GM12872 (cell line): ENCODE results near the gene AIRE.
A peak's percentile ranks its signal among the peaks of the same experiment; 100 is the strongest.

Source experiments
- TF ChIP-seq, protein P1 (sequence below): IDR thresholded peaks from 3 replicates; pipeline ENCODE4 v1.5.1; 2011; ENCODE audit warnings: low read depth, mild to moderate bottlenecking, low read length, moderate library complexity; ENCODE audit not compliant: insufficient read depth

The AIRE gene

DNA sequence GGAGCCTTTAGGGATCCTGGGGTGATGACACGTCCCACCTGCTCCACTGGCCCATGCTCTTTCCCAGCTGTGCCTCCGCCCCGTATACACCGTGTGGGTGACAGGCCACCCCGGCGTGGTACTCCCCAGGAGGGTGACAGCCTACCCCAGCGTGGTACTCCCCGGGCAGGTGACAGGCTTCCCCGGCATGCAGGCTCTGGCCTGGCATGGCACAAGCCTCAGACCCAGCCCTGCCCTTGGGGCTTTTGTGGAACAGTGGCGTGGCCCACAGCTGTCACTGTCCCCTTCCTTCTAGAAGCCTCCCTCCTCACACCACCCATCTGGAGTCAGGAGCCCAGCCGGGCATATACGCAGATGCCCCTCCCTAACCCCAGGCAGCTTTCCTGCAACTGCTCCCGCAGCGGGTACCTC is 9.5 kb downstream of the AIRE start:
- TF ChIP-seq, protein P1, sequence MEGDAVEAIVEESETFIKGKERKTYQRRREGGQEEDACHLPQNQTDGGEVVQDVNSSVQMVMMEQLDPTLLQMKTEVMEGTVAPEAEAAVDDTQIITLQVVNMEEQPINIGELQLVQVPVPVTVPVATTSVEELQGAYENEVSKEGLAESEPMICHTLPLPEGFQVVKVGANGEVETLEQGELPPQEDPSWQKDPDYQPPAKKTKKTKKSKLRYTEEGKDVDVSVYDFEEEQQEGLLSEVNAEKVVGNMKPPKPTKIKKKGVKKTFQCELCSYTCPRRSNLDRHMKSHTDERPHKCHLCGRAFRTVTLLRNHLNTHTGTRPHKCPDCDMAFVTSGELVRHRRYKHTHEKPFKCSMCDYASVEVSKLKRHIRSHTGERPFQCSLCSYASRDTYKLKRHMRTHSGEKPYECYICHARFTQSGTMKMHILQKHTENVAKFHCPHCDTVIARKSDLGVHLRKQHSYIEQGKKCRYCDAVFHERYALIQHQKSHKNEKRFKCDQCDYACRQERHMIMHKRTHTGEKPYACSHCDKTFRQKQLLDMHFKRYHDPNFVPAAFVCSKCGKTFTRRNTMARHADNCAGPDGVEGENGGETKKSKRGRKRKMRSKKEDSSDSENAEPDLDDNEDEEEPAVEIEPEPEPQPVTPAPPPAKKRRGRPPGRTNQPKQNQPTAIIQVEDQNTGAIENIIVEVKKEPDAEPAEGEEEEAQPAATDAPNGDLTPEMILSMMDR: no peak

DNA sequence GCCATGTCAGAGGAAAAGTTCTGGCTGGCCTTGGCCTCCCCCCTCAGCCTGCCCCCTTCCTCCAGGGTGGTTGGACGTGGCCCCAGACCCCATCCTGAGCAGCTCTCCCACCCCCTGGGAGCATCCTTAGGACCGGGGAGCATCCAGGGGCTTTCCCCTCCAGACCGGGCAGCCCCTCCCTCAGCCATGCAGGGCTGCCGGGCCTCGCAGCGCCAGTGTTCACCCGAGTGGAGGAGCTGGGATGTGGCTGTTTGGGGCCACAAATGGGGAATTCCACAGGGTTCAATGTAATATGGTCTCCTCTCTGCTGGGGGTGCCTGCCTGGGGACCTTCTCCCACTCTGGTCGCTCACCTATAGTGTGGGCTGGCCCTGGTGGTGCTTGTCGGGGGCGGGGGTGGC is 10.0 kb downstream of the AIRE start:
- TF ChIP-seq, protein P1: no peak

DNA sequence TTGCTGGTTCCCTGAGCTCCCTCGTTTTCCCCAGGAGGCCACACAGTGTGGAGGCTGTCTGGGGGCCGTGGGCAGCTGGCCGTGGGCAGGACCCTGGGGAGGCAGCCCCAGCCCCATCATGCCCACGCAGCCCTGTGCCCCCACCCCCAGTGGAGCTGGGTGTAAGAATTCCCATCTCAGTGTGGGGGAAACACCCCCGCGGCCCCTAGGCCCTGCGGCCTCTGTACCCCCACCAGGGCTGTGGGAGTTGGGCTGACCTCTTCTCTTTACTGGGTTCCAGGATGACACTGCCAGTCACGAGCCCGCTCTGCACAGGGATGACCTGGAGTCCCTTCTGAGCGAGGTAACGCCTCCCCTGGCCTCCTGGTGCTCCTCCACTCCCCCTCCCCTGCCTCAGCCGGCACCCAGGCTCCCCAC is 10.4 kb downstream of the AIRE start:
- TF ChIP-seq, protein P1: no peak

DNA sequence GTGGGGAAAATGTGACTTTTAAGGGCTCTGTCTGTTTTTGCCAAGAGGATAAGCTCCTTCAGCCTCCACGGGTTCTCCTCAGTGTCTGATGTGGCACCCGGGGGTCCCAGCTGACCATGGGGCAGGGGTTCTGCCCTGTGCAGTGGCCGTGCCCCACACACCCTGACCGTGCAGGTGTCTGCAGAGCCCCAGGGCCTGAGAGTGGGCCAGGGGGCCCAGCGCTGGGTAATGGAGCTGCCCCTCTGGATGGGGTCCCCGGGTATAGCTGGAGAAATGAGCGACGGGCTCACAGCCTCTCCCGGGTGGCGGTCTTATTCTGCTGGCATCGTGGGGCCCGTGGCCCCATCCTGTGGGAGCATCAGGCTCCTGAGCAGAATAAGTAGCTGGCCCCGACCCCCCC is 11.2 kb downstream of the AIRE start:
- TF ChIP-seq, protein P1: no peak

DNA sequence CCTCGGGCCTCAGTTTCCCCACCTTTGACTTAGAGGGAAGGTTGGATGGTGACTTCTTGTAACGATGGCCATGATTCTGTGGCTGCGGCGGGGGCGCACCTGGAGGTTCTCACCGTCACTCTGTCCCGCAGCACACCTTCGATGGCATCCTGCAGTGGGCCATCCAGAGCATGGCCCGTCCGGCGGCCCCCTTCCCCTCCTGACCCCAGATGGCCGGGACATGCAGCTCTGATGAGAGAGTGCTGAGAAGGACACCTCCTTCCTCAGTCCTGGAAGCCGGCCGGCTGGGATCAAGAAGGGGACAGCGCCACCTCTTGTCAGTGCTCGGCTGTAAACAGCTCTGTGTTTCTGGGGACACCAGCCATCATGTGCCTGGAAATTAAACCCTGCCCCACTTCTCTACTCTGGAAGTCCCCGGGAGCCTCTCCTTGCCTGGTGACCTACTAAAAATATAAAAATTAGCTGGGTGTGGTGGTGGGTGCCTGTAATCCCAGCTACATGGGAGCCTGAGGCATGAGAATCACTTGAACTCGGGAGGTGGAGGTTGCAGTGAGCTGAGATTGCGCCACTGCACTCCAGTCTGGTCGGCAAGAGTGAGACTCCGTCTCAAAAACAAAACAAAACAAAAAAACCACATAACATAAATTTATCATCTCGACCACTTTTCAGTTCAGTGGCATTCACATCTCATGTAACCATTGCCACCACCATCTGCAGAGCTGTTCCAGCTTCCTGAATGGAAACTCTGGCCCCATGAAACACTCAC is 12.0 kb downstream of the AIRE start:
- TF ChIP-seq, protein P1: peak; percentile 88

DNA sequence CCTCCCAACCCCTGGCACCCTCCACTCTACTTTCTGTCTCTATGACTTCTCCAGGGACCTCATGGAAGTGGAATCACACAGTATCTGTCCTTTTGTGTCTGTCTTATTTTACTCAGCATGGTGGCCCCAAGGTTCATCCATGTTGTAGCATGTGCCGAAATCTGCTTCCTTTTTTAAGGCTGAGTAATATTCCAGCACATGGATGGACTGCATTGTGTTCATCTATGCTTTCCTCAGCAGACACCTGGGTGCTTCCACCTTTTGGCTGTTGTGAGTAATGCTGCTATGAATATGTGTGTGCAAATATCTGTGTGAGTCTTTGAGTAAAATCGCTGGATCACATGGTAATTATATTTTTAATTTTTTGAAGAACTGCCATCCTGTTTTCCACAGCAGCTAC is 12.6 kb downstream of the AIRE start:
- TF ChIP-seq, protein P1: peak; percentile 40; the same call in 2 of the 3 replicates

DNA sequence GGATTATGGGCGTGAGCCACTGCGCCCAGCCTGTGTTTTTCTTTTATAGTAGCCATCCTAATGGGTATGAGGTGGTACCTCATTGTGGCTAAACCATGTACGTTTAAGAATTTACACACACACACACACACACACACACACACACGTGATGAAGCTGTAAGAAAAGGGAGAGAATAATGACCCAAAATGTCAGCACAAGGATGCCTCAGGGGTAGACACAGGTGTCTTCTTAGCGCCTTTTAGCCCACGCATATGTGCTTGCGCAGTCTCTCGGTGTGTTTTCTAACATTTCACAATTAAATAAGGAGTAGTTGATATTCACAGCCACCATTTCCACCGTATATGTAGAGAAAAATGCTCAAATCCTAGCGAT is 13.4 kb downstream of the AIRE start:
- TF ChIP-seq, protein P1: no peak
